Stimulated activated CD8-positive, alpha-beta memory T cell treated with anti-CD3 and anti-CD28 coated beads, Interleukin-15, amount 100 ng/mL, for 1 hour (primary cell): ENCODE measurements around the gene LMX1B.

Experiments used
- DNase-seq: peaks from one replicate; pipeline ENCODE4 v3.0.0-alpha.2; 2020; ENCODE audit warnings: low read depth

The LMX1B gene

DNA sequence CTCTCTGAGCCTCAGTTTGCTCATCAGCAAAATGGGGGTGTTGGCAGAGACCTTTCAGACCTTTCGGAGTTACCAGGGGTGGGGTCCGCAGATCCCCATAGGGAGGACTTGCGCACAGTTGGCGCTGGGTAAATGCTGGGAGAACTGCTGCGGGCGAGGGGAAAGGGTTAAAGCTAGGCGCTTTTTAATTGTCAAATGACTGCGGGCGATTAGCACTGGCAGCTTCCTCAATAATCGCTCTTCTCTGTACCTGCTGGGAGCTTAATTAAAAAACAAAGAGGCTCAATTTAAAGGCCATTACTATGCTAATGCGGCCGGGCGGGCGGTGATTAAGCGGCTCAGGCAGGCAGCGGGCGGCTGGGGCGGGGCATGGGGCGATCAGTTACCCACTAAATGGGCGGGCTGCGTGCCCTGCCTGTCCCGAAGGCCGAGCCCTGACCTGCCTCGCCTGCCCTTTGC lies 63.0 kb downstream of the LMX1B start:
- no peak for DNase-seq

DNA sequence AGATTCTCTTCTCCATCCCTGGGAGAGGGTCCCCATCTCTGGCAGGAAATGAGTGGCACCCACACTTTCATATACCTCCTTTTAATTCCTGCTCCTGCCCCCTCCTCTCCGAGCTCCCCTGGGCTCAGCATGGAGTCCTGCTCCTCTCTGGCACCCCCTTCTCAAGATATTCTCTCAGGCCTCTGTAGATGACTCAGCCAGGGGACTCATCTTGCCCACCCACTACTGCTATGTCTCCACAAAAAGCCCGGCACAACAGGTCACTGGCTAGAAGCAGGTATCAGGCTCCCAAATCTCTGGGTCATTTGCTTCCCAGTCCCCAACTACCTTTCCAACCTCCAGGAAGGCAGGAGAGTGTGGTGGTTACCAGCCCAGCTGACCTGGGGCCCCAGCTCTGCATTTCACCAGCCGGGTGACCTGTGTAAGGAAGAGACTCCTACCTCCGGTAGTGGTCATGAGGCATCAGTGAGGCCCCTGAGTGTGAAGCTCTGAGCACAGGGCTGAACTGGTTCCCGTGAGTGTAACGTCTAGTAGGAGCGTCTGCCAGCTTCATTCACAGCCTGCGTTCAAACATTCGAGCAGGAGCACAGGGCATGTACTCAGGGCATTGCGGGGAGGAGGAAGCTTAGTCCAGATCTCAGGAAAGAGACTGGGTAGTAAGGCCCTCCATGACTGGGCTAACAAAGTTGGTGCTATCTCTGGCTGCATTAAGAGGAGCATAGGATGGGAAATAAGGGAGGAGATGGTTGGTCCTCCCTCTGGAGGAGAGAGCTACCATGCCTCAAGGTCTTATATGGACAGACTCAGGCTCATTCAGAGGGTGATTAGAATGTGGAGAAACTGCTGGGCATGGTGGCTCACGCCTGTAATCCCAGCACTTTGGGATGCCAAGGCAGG lies 63.7 kb downstream of the LMX1B start:
- DNase-seq = no peak

DNA sequence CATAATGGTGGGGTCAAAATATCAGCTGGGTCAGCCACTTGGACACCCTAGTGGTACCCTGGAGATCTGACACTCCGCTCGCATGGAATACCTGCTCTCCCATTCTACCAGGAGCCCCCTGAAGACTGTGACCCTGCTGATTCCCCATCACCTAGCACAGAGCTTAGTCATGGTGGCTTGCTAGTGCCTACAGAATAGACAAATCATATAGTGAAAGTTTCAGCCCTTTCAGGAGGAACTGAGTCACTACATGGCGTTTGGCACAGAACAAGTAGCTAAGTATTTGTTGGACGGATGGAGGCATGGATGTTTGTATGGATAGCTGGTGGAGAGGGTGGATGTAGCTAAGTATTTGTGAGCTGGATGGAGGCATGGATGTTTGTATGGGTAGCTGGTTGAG lies 65.3 kb downstream of the LMX1B start:
- DNase-seq = no peak

DNA sequence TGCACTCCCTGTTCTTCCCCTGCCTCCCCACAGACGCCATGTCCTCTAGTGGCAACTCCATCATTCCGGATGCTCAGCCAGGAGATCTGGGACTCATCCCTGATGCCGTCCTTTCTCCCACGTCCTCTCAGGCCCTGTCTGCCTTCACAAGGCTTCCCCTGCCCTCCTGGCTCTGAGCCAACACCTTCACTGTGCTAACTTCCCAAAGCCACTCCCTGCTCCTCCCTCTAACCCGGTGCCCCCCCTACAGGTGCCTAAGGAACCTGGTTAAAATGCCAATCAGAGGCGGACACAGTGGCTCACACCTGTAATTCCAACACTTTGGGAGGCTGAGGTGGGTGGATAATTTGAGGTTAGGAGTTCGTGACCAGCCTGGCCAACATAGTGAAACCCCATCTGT lies 67.6 kb downstream of the LMX1B start:
- no peak for DNase-seq

DNA sequence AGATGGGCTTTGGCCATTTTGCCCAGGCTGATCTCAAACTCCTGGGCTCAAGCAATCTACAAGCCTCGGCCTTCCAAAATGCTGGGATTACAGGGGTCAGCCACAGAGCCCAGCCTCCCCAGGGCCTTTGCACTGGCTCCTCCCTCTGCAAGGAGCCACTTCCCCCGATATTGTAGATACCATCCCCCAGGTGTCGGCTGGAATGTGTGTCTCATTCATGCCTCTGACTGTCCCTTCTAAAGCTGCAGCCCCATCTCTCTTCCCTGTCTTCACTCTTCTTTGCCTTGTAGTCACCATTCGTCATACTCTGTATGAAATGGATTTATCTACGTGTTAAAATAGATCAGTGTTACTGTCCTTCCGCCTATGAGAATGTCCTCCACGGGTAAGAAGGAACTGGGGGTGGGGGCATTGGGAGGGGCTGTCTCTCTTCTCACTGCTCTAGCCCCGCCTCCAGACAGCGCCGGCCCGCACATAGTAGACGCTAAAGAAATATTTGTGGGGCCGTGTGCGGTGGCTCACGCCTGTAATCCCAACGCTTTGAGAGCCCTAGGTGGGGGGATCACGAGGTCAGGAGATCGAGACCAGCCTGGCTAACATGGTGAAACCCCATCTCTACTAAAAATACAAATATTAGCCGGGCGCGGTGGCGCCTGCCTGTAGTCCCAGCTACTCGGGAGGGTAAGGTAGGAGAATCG lies 68.5 kb downstream of the LMX1B start:
- DNase-seq = no peak

DNA sequence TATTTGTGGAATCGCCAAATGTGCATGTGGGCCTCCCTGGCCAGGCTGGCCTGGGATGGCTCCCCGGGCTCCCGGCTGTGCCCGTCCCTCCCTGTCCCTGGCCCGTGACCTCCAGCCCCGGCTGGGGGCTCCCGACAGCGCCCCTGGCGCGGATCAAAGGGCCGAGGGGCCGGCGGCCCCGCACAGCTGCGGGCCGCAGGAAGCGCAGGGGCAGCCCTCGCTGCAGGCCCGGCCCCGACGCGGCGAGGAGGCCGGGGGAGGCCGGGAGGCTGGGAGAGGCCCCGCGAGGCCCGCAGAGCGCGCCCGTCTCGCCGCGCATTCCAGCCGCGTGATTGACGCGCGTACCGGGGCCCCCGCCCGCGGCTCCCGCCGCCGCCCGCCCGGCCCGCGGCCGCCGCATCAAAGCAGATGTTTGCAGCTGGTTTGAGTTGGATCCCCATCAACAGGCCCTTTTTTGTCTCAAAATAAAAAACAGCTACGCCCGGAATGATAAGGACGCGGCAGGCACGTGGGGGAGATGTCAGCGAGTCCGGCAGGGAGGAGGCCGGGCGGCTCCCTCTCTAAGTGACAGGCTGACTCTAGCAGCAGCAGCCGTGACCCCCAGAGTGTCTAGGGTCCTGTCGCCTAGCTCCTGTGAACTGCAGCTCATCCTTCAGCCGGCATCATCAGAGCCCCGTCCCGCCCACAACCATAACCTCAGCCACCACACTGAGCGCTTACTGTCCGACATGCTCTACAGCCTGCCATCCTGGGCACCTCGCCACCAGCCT lies 69.4 kb downstream of the LMX1B start:
- no peak for DNase-seq

GRCh38 chr9:126683698-126684044 lies 69.9 kb downstream of the LMX1B start:
- no peak for DNase-seq

DNA sequence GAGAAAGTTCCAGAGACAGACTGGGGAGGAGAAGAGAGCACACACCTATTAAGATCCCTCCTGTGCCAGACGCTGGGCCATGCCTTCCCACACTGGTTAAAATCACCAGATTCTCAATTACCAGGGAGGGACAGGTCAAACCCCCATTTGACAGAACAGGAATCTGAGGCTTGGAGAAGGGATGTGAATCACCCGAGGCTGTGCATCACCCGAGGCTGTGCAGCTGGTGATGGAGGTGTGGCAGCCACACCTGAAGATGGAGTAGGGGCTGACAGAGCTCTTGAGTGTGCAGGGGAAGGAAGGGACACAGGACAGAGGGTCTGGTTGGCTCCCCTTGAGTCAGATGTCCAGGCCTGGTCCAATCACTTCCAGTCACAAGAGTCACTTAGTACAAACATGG lies 70.6 kb downstream of the LMX1B start:
- no peak for DNase-seq

GRCh38 chr9:126684965-126685465 lies 71.3 kb downstream of the LMX1B start:
- no peak for DNase-seq

- no peak for DNase-seq
Observed at GRCh38 chr9:126687930-126688461, 74.3 kb downstream of the LMX1B start.

DNA sequence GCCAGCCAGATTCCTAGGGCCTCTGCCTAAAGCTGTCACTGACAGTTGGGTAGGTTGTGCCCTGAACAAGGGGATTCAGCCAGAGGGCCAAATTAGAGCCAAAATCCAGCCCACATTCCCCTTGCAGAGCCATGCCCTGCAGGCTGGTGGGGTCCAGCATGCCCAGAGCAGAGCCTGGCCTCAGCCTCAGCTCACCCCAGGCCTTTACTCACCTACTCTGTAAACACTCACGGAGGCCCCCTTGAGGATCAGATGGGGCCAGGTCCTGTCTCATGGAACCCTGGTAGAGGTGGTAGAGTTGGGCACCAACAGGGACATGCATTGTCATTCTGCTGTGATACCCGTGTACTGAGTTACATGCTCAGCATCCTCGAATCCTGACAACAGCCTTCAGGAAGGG lies 74.9 kb downstream of the LMX1B start:
- no peak for DNase-seq

DNA sequence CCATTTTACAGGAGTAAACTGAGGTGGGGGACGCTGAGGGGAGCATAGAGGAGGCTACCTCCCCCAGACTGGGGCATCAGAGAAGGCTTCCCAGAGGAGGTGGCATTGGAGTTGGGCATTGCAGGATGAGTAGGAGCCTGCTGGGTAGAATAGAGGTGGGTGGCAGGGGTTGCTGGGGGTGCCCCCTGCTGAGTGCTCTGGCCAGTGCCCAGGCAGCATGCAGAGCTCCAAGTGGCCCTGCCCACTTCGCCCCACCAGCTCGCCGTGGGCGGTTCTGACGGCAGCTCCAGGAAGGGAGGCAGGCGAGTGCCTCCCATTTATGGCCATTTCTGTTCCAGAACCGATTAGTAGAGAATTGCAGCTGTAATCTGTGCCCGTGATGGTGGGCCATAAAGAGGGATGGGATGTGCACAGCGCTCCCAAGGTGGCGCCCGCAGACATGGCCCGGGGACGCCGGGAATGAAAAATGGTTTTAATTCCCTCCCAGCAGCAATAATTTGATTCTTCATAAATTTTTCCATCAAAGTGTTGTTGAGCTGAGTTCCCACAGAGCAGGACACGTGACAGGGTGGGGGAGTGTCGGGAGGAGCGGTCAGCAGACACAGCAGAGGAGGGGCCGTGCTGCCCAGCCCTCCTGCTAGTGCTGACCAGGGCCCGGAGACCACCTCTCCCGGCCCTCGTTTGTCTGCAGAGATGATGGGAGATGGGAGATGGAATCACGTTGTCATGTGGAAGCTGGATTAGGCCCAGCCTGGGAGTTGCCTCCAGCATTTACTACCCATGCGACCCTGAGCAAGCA lies 75.5 kb downstream of the LMX1B start:
- DNase-seq = no peak

- peak; percentile 33 for DNase-seq
Observed at GRCh38 chr9:126690431-126691051, 76.8 kb downstream of the LMX1B start.

- no peak for DNase-seq
Observed at GRCh38 chr9:126692041-126692758, 78.5 kb downstream of the LMX1B start.

DNA sequence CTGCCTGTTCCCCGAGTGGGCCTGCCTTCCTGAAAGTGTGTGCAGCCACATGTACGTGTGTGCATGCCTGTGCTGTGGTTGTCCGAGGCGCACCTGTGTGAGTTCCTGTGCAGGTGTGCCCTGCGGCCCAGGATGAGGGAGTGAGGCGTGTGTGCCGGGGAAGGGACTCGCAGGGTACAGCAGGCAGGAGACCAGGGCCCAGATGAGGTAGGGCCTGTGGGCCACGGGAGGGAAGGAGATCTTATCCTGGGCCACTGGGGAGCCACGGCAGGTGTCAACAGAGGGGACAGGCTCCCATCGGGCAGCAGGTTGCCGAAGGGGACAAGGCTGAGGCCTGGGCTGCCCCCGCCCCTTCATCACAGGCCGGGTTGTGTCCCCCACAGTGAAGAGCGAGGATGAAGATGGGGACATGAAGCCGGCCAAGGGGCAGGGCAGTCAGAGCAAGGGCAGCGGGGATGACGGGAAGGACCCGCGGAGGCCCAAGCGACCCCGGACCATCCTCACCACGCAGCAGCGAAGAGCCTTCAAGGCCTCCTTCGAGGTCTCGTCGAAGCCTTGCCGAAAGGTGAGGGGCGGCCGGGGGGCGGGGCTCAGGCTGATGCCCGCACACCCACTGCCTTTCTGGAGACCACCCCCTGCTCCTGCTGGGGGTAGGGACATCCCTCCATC lies 79.2 kb downstream of the LMX1B start:
- DNase-seq = no peak

DNA sequence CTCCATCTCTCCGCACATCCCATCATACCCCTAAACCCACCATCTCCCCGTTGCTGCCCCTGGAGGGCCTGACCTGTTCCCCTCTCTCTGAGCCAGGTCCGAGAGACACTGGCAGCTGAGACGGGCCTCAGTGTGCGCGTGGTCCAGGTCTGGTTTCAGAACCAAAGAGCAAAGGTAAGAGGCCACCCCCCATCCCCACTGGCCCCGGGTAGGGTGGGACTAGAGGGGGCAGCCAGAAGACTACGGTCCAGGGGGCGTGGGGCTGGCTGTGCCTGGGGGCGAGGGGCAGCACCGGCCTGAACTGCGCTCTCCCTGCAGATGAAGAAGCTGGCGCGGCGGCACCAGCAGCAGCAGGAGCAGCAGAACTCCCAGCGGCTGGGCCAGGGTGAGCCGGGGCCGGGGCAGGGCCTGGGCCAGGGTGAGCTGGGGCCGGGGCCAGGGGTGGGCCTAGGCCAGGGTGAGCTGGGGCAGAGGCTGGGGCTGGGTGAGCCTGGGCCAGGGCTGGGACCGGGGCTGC lies 79.8 kb downstream of the LMX1B start:
- no peak for DNase-seq

- DNase-seq = no peak
Observed at GRCh38 chr9:126694206-126695081, 80.7 kb downstream of the LMX1B start.

DNA sequence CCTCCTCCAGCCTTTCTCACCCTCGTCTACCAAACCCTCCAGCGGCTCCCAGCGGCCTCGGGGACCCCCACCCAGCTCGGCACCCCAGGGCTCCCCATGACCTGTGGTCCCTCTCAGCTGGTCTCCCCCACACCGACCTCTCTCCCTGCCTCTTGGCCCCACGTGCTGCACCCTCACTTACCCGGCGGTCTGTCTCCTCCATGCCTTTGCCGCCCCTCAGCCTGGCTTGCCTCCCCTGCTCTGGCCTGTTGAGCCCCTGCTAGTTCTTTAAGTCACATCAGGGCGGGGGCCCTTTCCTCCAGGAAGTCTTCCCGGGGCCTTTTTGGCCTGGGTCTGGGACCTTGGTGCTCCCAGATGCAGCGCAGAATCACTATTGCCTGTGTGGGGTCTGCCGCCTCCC lies 81.5 kb downstream of the LMX1B start:
- no peak for DNase-seq
